GM11168 (cell line): ENCODE results near the gene XRCC4.
"Not testable (repeated sequence)": the region's sequence is repeated elsewhere in the genome, so short reads cannot be mapped to it uniquely, and the experiment has no call there.

Experiments
- in situ Hi-C: fragments of 300-500 bp; cut with MboI; formaldehyde crosslinking; loops from one replicate; pipeline ENCODE4 v1.12.0; 2022; ENCODE audit warnings: low sequenced_read_pairs; ENCODE audit not compliant: unreplicated experiment

XRCC4 gene

DNA sequence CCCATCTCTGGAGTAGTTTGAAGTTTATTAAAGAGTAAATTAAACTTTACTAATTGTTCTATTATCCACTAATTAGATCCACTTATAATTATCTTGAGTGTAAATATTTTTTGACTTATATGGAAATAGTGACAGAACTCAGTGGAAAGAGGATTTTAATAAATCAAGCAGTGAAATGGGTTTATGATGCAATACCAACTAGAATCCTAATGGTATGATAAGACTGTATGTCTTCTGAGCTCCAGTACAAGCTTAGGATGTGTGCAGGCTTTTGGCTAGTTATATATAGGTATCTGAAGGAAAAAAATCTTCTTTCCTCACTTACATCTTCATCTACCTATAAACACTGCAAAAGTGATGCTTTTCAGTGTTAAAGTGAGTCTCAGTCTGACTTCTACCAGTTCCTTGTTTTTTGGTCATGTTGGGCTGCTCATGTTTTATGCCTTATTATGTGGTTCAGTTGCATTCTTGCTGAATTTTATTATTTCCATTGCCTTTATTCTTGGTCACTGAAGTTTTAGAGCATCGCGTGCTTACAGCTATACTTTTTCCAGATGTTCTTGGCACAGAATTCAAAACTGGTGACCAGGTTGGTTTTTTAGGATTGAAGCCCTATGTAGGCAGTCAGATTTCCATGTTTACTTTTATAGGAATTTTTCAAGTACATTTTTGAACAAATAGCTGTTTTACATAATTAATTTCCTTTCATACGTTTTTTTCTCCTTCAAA is 30.5 kb downstream of the XRCC4 start:
- in situ Hi-C loops = no loop called here

GRCh38 chr5:83109380-83109779 is 32.0 kb downstream of the XRCC4 start:
- in situ Hi-C loops = no loop called here

GRCh38 chr5:83115816-83116215 is 38.5 kb downstream of the XRCC4 start:
- in situ Hi-C loops = no loop called here

DNA sequence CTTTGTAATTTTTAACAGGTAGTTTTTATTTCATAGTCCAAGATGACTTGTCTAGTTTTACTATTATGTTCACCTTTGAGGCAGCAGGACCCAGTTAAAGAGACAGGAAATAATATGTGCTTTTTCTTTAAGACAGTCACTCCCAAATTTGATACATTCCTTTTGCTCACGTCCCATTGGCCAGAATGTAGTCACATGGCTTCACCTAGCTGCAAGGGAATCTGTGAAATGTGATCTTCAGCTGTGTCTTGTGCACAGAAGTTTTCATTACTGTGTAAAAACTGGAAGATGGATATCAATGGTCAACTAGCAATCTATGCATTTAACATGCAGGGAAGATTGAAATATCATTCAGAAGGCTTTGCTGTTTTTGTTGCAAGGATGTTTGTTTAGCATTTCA is 41.1 kb downstream of the XRCC4 start:
- in situ Hi-C loops = no loop called here

DNA sequence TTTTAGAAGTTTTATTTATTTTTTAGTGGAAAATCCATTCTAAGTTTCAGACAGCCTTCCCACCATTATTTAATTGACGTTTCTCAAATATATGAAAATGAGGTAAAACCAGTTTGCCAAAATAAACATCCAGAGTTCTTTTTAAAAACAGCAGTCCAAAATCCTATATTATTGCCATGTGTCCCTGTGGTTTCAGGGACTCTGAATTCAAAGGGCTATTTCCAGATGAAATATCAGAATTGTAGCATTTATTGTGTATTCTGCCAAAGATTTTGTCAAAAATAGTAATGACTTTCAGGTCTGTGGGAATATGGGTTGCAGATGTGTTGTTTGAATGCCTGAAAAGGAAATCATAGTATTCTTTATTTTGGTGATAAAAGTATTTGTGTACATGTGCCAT is 41.6 kb downstream of the XRCC4 start:
- in situ Hi-C loops = no loop called here

GRCh38 chr5:83124593-83124992 is 47.2 kb downstream of the XRCC4 start:
- in situ Hi-C loops = no loop called here

GRCh38 chr5:83125560-83125959 is 48.2 kb downstream of the XRCC4 start:
- in situ Hi-C loops = no loop called here

DNA sequence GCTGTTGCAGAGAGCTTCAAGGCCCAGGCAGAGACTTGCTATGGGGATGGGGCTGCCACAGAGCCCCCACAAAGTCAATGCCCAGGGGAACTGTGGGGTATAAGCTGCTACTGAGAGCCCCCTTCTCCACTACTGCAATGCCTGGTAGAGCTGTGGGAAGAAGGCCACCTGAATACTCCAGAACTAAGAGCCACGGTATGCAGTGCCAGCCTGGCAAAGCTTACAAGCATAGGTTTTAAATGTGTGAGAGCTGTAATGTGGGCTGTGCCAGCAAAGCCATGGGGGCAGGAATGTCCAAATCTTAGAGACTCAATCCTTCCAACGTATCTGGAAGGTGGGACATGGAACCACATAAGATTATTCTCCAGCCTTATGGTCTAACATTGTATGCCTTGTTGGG is 49.2 kb downstream of the XRCC4 start:
- in situ Hi-C loops = no loop called here

DNA sequence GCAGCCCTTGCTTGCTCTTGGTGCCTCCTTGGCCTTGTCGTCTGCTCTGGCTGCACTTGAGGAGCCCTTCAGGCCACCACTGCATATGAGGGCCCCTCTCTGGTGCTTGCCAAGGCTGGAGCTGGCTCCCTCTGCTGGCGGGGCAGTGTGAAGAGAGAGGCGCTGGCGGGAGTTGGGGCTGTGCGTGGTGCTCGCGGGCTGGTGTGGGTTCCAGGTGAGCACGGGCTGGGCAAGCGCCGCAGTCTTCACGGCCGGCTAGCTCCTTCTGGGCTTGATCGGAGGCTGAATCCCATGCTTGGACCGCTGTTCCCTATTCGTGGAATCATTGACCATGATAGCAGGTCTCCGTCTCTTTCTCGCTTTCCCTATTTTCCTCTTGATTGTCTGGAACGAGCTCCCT is 56.5 kb downstream of the XRCC4 start:
- in situ Hi-C loops = no loop called here

DNA sequence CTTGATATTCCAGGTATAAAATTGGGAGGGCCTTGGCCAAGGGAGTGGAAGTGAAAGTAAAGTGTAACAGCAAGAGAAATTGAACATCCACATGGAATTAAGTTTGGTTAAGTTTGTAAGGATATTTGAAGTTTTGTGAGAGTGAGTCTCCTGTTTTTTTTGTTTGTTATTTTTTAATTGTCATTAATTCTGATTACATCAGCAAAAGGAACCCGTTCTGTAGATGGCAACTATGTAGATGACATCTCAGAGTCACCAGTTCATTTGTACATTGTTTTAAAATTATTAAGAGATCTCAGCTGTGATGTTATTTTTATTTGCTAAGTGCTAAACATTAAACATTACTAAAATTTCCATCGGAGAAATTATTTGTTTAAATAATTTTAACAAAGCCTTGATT is 65.2 kb downstream of the XRCC4 start:
- in situ Hi-C loops = no loop called here

- in situ Hi-C loops = no loop called here
Observed at GRCh38 chr5:83145241-83145640, 67.9 kb downstream of the XRCC4 start.

- in situ Hi-C loops = no loop called here
Observed at GRCh38 chr5:83145882-83146331, 68.6 kb downstream of the XRCC4 start.

GRCh38 chr5:83146441-83146840 is 69.1 kb downstream of the XRCC4 start:
- in situ Hi-C loops = no loop called here

- in situ Hi-C loops = no loop called here
Observed at GRCh38 chr5:83147593-83147992, 70.2 kb downstream of the XRCC4 start.

GRCh38 chr5:83148370-83148769 is 71.0 kb downstream of the XRCC4 start:
- in situ Hi-C loops = no loop called here

GRCh38 chr5:83149671-83150070 is 72.3 kb downstream of the XRCC4 start:
- in situ Hi-C loops = no loop called here

GRCh38 chr5:83151821-83152220 is 74.5 kb downstream of the XRCC4 start:
- in situ Hi-C loops = no loop called here

DNA sequence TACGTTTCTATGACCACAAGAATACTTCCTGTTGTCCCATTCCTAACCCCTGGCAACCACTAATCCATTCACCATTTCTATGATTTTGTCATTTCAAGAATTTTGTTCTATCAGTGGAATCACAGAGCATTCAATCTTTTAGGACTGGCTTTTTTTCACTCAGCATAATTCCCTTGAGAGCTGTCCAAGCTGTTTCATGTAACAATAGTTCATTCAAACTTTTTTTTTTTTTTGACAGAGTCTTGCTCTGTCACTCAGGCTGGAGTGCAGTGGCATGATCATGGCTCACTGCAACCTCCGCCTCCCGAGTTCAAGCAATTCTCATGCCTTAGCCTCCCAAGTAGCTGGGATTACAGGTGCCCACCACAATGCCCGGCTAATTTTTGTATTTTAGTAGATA is 75.6 kb downstream of the XRCC4 start:
- in situ Hi-C loops = not testable (repeated sequence)

DNA sequence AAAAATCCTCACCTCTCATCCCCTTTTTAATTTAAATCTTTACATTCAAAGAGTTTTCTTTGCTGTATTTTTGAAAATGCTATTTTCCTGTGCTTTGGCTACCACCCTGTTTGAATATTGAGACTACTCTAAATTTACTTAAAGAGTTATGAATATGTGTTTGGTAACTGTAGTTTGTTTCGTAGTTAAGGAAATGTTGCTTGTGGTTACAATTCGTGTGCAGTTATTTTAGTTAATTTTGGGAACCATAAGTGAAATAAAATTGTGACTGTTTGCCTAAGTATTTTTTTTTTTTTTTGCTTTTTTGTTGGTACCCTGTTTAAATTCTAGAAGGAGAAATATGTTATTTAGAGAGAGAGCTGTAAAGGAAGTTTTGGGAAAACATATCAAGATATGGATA is 78.7 kb downstream of the XRCC4 start:
- in situ Hi-C loops = no loop called here

DNA sequence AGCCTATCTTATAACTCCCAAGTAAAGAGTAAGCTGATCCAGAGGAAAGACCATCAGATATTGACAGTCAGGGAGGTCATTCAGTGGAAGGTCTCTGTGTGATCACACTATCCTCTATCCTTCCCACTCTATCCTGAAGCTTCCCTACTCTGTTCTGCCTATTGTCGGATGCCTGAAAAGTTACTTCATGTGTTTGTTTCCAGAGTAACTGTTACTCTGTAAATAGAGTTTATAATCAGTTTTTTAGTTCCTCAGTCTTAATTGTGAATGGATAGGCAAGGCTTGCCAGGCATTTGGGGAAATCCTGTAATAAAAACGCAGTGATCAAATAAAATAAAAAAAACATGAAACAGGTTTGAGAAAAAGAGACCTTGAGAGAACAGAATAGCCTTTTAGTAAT is 79.8 kb downstream of the XRCC4 start:
- in situ Hi-C loops = no loop called here

DNA sequence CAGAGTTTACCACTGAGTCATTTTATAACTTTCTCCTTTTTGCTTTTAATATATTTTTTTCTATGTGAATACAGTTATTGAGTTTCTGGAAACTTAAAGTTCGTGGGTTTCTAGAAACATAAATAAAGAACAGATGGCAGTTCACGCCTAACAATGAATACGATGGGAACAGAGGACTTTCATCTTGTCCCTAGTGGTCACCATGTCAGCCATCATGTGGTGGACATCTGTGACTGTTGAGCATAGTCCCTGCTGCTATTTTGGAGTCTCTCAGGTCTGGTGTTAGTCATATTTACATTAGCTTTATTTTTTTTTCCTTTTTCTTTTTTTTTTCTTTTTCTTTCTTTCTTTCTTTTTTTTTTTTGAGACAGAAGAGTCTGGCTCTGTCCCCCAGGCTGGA is 85.3 kb downstream of the XRCC4 start:
- in situ Hi-C loops = no loop called here

- in situ Hi-C loops = no loop called here
Observed at GRCh38 chr5:83167538-83167937, 90.2 kb downstream of the XRCC4 start.
